Measurements from ENCODE around the gene ZNF175. TPM values are rescaled to one million over a fixed set of nuclear protein-coding genes. Genes with fewer than 3 reads are reported as not detected.

Gene ZNF175
- total RNA-seq: 10 to 100 TPM in 4 of 9 donors, 1 to 10 TPM in 5; 2.5 to 14.5 (median 6.9) TPM
- 1 to 10 TPM; 2.1 to 6.5 (median 3.4) TPM for polyA plus RNA-seq
- long read RNA-seq, donor 1: 0 reads
- long read RNA-seq, donor 2, full-length matches to known transcripts: 1 of 1 reads
- long read RNA-seq, donor 2, partial matches to known transcripts: 0 of 1 reads
- long read RNA-seq, donor 2, other reads (novel, unspliced or antisense): 0 of 1 reads
- long read RNA-seq, donor 3, full-length matches to known transcripts: 1 of 1 reads
- long read RNA-seq, donor 3, partial matches to known transcripts: 0 of 1 reads
- long read RNA-seq, donor 3, other reads (novel, unspliced or antisense): 0 of 1 reads
- long read RNA-seq, donor 4, partial matches to known transcripts: 0 of 1 reads
- long read RNA-seq, donor 4, other reads (novel, unspliced or antisense): 1 of 1 reads
- long read RNA-seq, donor 5, full-length matches to known transcripts: 4 of 6 reads
- long read RNA-seq, donor 5, partial matches to known transcripts: 0 of 6 reads
- long read RNA-seq, donor 5, other reads (novel, unspliced or antisense): 2 of 6 reads
- long read RNA-seq, donor 6: 0 reads
- long read RNA-seq, donor 7: 0 reads
- long read RNA-seq, donor 8: 0 reads
- long read RNA-seq, donor 9, full-length matches to known transcripts: 3 of 3 reads
- long read RNA-seq, donor 9, partial matches to known transcripts: 0 of 3 reads
- long read RNA-seq, donor 9, other reads (novel, unspliced or antisense): 0 of 3 reads
- long read RNA-seq, donor 10, full-length matches to known transcripts: 1 of 1 reads
- long read RNA-seq, donor 10, partial matches to known transcripts: 0 of 1 reads
- long read RNA-seq, donor 10, other reads (novel, unspliced or antisense): 0 of 1 reads

GRCh38 chr19:51570962-51571575 lies at the start of gene ZNF175:
Gene ZNF175 (plus strand): TSS chr19:51571283. CDS start chr19:51573330, 2,047 bp downstream.
- DNase-seq: peak; percentile 93 to 99 (median 95)
- Histone ChIP-seq H3K4me1 (replicated peaks in 1 of 2) (peaks cover 0 to 14% of the 10 kb centered on the region in 2 donors), H3K36me3 (replicated peaks in 1 of 2) (peaks cover 0 to 18% of the 10 kb centered on the region in 2 donors), H3K9me3 (replicated peaks in 1 of 3) (no peaks in the 10 kb centered on the region), H3K4me3 (peak within 1 kb of the TSS in 3 of 4 donors; percentile 26 to 78 (median 66)), H3K27ac (peak within 1 kb of the TSS in 4 of 5 donors; percentile 18 to 86 (median 38)), H3K27me3 (peaks cover 8% of the 10 kb centered on the region)
- intact Hi-C loops (cut with DNase I): no loop called here
- WGBS, 4 donors: 0% methylated on average over 24 to 30 of the region's 30 CpGs
- TF ChIP-seq CTCF (IDR thresholded peaks at IDR 0.05) (no peak), POLR2A (IDR thresholded peaks at IDR 0.05) (no peak)

DNA sequence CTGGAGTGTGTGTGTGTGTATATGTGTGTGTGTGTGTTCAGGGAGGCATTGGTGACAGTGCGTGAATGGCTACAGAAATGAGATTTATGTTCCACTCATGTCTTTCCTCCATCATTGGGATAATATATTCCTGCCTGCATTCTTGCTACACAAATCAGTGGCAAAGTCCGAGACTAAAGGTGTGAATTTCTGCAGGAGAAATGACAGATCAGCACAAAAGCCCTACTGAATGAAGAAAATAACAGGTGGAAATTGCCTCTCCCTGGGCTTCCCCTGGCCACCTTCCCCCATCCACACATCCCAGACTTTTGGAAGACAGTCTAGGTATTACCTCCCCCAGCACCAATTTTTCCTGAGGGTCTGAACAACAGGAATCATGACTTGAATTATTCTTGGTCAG lies 49.7 kb upstream of the ZNF175 start:
- H3K27me3 ChIP-seq: peaks cover 11% of the 10 kb centered on the region
- WGBS, 4 donors: 64 to 76% (median 73%) methylated on average over 2 of the region's 2 CpGs
- H3K4me1 ChIP-seq (replicated peaks in 1 of 2): no peaks in the 10 kb centered on the region
- DNase-seq: no peak
- peaks cover 0 to 5% (median 0%) of the 10 kb centered on the region in 3 donors for H3K9me3 ChIP-seq (replicated peaks in 1 of 3)
- H3K4me3 ChIP-seq: no peak overlapping the region
- no peaks in the 10 kb centered on the region for H3K36me3 ChIP-seq (replicated peaks in 1 of 2)
- no peak for TF ChIP-seq CTCF (IDR thresholded peaks at IDR 0.05)
- TF ChIP-seq POLR2A (IDR thresholded peaks at IDR 0.05): no peak
- intact Hi-C loops (cut with DNase I): no loop called here
- H3K27ac ChIP-seq: no peak overlapping the region

- no peak for TF ChIP-seq CTCF (IDR thresholded peaks at IDR 0.05)
- TF ChIP-seq POLR2A (IDR thresholded peaks at IDR 0.05): no peak
- Histone ChIP-seq H3K27me3 (peaks cover 11% of the 10 kb centered on the region), H3K36me3 (replicated peaks in 1 of 2) (no peaks in the 10 kb centered on the region), H3K27ac (no peak overlapping the region), H3K4me1 (replicated peaks in 1 of 2) (no peaks in the 10 kb centered on the region), H3K4me3 (no peak overlapping the region), H3K9me3 (replicated peaks in 1 of 3) (peaks cover 0 to 5% (median 0%) of the 10 kb centered on the region in 3 donors)
- intact Hi-C loops (cut with DNase I): no loop called here
- no peak for DNase-seq
- 40 to 55% (median 45%) methylated on average over 2 of the region's 2 CpGs for WGBS, 4 donors
Measured at GRCh38 chr19:51521781-51522180, 49.3 kb upstream of the ZNF175 start.
